Measurements from ENCODE around the gene ZNF783.

DNA sequence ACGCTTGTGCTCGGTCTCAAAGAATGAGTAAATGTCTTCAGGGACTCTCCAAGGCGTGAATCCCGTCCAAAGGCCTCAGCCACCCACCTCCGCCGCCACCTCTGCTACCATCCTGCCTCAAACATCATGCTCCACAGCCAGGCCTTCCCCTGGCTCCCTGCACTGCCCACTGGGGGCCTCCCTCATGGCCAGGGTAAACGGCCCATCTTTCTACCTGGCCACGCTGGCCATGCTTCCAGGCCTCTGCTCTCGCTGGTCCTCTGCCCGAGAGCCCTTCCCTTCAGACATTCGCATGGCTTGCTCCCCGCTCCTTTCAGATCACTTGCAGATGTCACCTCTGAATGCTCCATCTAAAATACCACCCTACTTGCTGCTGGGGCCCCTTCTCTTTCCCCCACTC lies 40.2 kb downstream of the ZNF783 start:
- no peak for TF ChIP-seq CTCF (IDR thresholded peaks at IDR 0.05)
- no peak for TF ChIP-seq EZH2 (IDR thresholded peaks at IDR 0.05; ENCODE audit: borderline replicate concordance, insufficient read depth, low read depth, low read length, poor library complexity, severe bottlenecking)

All from B cell (primary cell).